T-cell (primary cell): ENCODE data around the gene GIGYF2. TPM values are rescaled to one million over a fixed set of nuclear protein-coding genes. Genes with fewer than 3 reads are reported as not detected.

Experiments used
- ATAC-seq, 4 experiments: fragments of 200-7000 bp in 3 of 4; fragments of 150-1000 bp in 1 of 4; cut with Tn5 transposase; replicated peaks in 1 of 4; 1 replicate in 3 of 4; 2 replicates in 1 of 4; pipeline ENCODE4 v1.10.0; 2021; ENCODE audit warnings: moderate library complexity in 3 of 4, mild to moderate bottlenecking in 2 of 4, moderate number of reproducible peaks in 1 of 4
- CTCF ChIA-PET, 2 donors: fragments of 300-600 bp; sonication (Branson Sonifier 250); formaldehyde crosslinking; loops; one replicate each; lab custom pipeline; 2022; ENCODE audit warnings: antibody characterized with exemption in 2 of 2; lab: Charles Lee
- POLR2A ChIA-PET, 2 donors: fragments of 300-600 bp; sonication (Branson Sonifier 250); formaldehyde crosslinking; loops; one replicate each; lab custom pipeline; 2022; ENCODE audit warnings: antibody characterized with exemption in 2 of 2; lab: Charles Lee
- DNase-seq, 35 experiments: peaks; one replicate each; pipeline versions ENCODE4 v3.0.0 to v3.0.0-alpha.2; 2013 to 2023
- H3K27ac ChIP-seq: one replicate; pipeline ENCODE4 v1.5.1; 2013; ENCODE audit warnings: low read length
- H3K27me3 ChIP-seq, 2 experiments: replicated peaks in 1 of 2; 1 replicate in 1 of 2; 2 replicates in 1 of 2; pipeline versions ENCODE4 v1.6.1 to v1.7.0; 2013; ENCODE audit warnings: low read length in 1 of 2, mixed read lengths in 1 of 2; ENCODE audit not compliant: control insufficient read depth in 2 of 2, insufficient read depth in 2 of 2; ENCODE audit errors: extremely low read depth in 1 of 2
- H3K36me3 ChIP-seq, 2 donors: 1 replicate in 1 of 2; 2 replicates in 1 of 2; pipeline versions ENCODE4 v1.6.1 to v1.7.0; 2013; ENCODE audit warnings: low read length in 1 of 2; ENCODE audit not compliant: control insufficient read depth in 2 of 2, insufficient read depth in 1 of 2; ENCODE audit errors: extremely low read depth in 1 of 2
- H3K4me1 ChIP-seq, 2 experiments: 1 replicate in 1 of 2; 2 replicates in 1 of 2; pipeline versions ENCODE4 v1.6.1 to v1.7.0; 2013; ENCODE audit warnings: low read length in 2 of 2, mixed read lengths in 1 of 2; ENCODE audit not compliant: insufficient read depth in 2 of 2, control insufficient read depth in 1 of 2; ENCODE audit errors: extremely low read depth in 1 of 2
- H3K4me3 ChIP-seq, 2 donors: 1 replicate in 1 of 2; 2 replicates in 1 of 2; pipeline versions ENCODE4 v1.5.1 to v1.7.0; 2013; ENCODE audit warnings: mild to moderate bottlenecking in 2 of 2, low read length in 1 of 2, moderate library complexity in 1 of 2; ENCODE audit not compliant: control insufficient read depth in 1 of 2; ENCODE audit errors: extremely low read depth in 1 of 2
- H3K9me3 ChIP-seq: 2 replicates; pipeline ENCODE4 v1.7.0; 2013
- H3K27ac Mint-ChIP-seq, 2 donors: one replicate each; pipeline ENCODE4 v1.8.0; 2020 to 2021; ENCODE audit warnings: mild to moderate bottlenecking in 2 of 2, mixed read lengths in 2 of 2
- H3K27me3 Mint-ChIP-seq, 2 donors: one replicate each; pipeline ENCODE4 v1.8.0; 2021 to 2022; ENCODE audit warnings: mixed read lengths in 2 of 2
- H3K36me3 Mint-ChIP-seq: one replicate; pipeline ENCODE4 v1.8.0; 2021; ENCODE audit warnings: mixed read lengths
- H3K4me1 Mint-ChIP-seq, 3 donors: one replicate each; pipeline ENCODE4 v1.8.0; 2020 to 2022; ENCODE audit warnings: mixed read lengths in 3 of 3, mild to moderate bottlenecking in 1 of 3
- H3K4me3 Mint-ChIP-seq, 3 donors: one replicate each; pipeline ENCODE4 v1.8.0; 2020 to 2022; ENCODE audit warnings: mild to moderate bottlenecking in 3 of 3, mixed read lengths in 3 of 3, moderate library complexity in 3 of 3
- H3K9me3 Mint-ChIP-seq, 3 donors: one replicate each; pipeline ENCODE4 v1.8.0; 2020 to 2022; ENCODE audit warnings: mixed read lengths in 3 of 3
- WGBS: methylation state at CpG from one replicate; pipeline ENCODE4 v1.1.5; 2013; ENCODE audit warnings: missing lambda C conversion rate; ENCODE audit not compliant: insufficient coverage; 5-methylcytosine and 5-hydroxymethylcytosine counted together
- total RNA-seq, 35 experiments: library from RNA in 6 of 35; stranded (reverse) in 6 of 35; fragments of 120-200 nt in 1 of 35; gene quantifications; one replicate each; pipeline versions ENCODE4 v1.2.1 to v1.2.4 and lab custom pipeline; 2013 to 2026

Gene GIGYF2
- total RNA-seq, 5 donors from 2014 or later (not counting 1 experiment from before 2014, with no cell fraction given), result 57.8 to 76.8 (median 68.7) TPM

- ATAC-seq (no peak), DNase-seq (no peak)
- H3K4me3 ChIP-seq, result no peak overlapping the region
- ChIA-PET POLR2A (no interaction called here), CTCF (interaction anchor here in 1 of 2 donors (0.6 kb wide), 1 partner anchor 20 kb away, joined by 4 read pairs; no protein-coding TSS in a partner anchor)
- H3K27ac ChIP-seq, result no peak overlapping the region
- H3K4me1 ChIP-seq, result no peaks in the 10 kb centered on the region
- Mint-ChIP-seq H3K36me3 (peaks cover 64% of the 10 kb centered on the region), H3K27ac (no peak overlapping the region), H3K4me3 (no peak overlapping the region), H3K9me3 (no peaks in the 10 kb centered on the region), H3K27me3 (no peaks in the 10 kb centered on the region), H3K4me1 (no peaks in the 10 kb centered on the region)
- no peaks in the 10 kb centered on the region for H3K9me3 ChIP-seq
- no peaks in the 10 kb centered on the region for H3K27me3 ChIP-seq
- 92% methylated on average over 3 of the region's 3 CpGs for WGBS
- H3K36me3 ChIP-seq, result peaks cover 8 to 73% of the 10 kb centered on the region in 2 donors
Measured at GRCh38 chr2:232815569-232815968, 118.4 kb downstream of the GIGYF2 start.

- no peaks in the 10 kb centered on the region for H3K27me3 ChIP-seq
- no peak overlapping the region for H3K4me3 ChIP-seq
- CTCF ChIA-PET, result no interaction called here
- peaks cover 8 to 70% of the 10 kb centered on the region in 2 donors for H3K36me3 ChIP-seq
- ATAC-seq, result no peak
- H3K9me3 Mint-ChIP-seq, result no peaks in the 10 kb centered on the region
- DNase-seq, result no peak
- H3K27ac ChIP-seq, result no peak overlapping the region
- no peaks in the 10 kb centered on the region for H3K4me1 ChIP-seq
- no peaks in the 10 kb centered on the region for H3K27me3 Mint-ChIP-seq
- POLR2A ChIA-PET, result no interaction called here
- H3K4me3 Mint-ChIP-seq, result no peak overlapping the region
- H3K36me3 Mint-ChIP-seq, result peaks cover 65% of the 10 kb centered on the region
- H3K4me1 Mint-ChIP-seq, result no peaks in the 10 kb centered on the region
- H3K27ac Mint-ChIP-seq, result no peak overlapping the region
- no peaks in the 10 kb centered on the region for H3K9me3 ChIP-seq
- WGBS, result 98% methylated on average over 6 of the region's 10 CpGs
Measured at GRCh38 chr2:232816657-232817056, 119.5 kb downstream of the GIGYF2 start.

GRCh38 chr2:232817756-232818155 is 120.6 kb downstream of the GIGYF2 start:
- no peaks in the 10 kb centered on the region for H3K4me1 ChIP-seq
- H3K36me3 Mint-ChIP-seq, result peaks cover 68% of the 10 kb centered on the region
- ChIA-PET CTCF (no interaction called here), POLR2A (interaction anchor here in 1 of 2 donors (0.6 kb wide), 1 partner anchor 489 kb away, joined by 4 read pairs; no protein-coding TSS in a partner anchor)
- H3K4me3 ChIP-seq, result no peak overlapping the region
- H3K4me1 Mint-ChIP-seq, result no peaks in the 10 kb centered on the region
- H3K27me3 ChIP-seq, result no peaks in the 10 kb centered on the region
- no peaks in the 10 kb centered on the region for H3K9me3 ChIP-seq
- H3K9me3 Mint-ChIP-seq, result no peaks in the 10 kb centered on the region
- no peaks in the 10 kb centered on the region for H3K27me3 Mint-ChIP-seq
- ATAC-seq (no peak), DNase-seq (no peak)
- H3K27ac ChIP-seq, result no peak overlapping the region
- no peak overlapping the region for H3K4me3 Mint-ChIP-seq
- WGBS, result no CpG with 5 or more reads among the region's 3 CpGs
- H3K27ac Mint-ChIP-seq, result no peak overlapping the region
- peaks cover 8 to 64% of the 10 kb centered on the region in 2 donors for H3K36me3 ChIP-seq

- H3K27me3 Mint-ChIP-seq, result no peaks in the 10 kb centered on the region
- 100% methylated on average over 1 of the region's 3 CpGs for WGBS
- POLR2A ChIA-PET, result no interaction called here
- H3K27ac Mint-ChIP-seq, result no peak overlapping the region
- DNase-seq (no peak), ATAC-seq (no peak)
- no peak overlapping the region for H3K4me3 Mint-ChIP-seq
- H3K9me3 Mint-ChIP-seq, result peaks cover 0 to 3% (median 0%) of the 10 kb centered on the region in 3 donors
- Histone ChIP-seq H3K36me3 (peaks cover 2 to 69% of the 10 kb centered on the region in 2 donors), H3K27ac (no peak overlapping the region), H3K9me3 (no peaks in the 10 kb centered on the region), H3K4me3 (no peak overlapping the region), H3K27me3 (no peaks in the 10 kb centered on the region), H3K4me1 (no peaks in the 10 kb centered on the region)
- H3K4me1 Mint-ChIP-seq, result peaks cover 9 to 17% (median 10%) of the 10 kb centered on the region in 3 donors
- CTCF ChIA-PET, result no interaction called here
- H3K36me3 Mint-ChIP-seq, result peaks cover 63% of the 10 kb centered on the region
Measured at GRCh38 chr2:232829988-232830387, 132.9 kb downstream of the GIGYF2 start.

- DNase-seq (no peak), ATAC-seq (no peak)
- no peaks in the 10 kb centered on the region for H3K9me3 Mint-ChIP-seq
- H3K36me3 ChIP-seq, result peaks cover 7 to 72% of the 10 kb centered on the region in 2 donors
- CTCF ChIA-PET, result no interaction called here
- no peak overlapping the region for H3K4me3 ChIP-seq
- H3K27me3 Mint-ChIP-seq, result no peaks in the 10 kb centered on the region
- H3K36me3 Mint-ChIP-seq, result peaks cover 58% of the 10 kb centered on the region
- peak overlapping the region in 1 of 2 donors; percentile 46 for H3K27ac Mint-ChIP-seq
- POLR2A ChIA-PET, result no interaction called here
- no peaks in the 10 kb centered on the region for H3K4me1 ChIP-seq
- H3K27ac ChIP-seq, result no peak overlapping the region
- peaks cover 7 to 14% (median 8%) of the 10 kb centered on the region in 3 donors for H3K4me1 Mint-ChIP-seq
- H3K4me3 Mint-ChIP-seq, result no peak overlapping the region
- no peaks in the 10 kb centered on the region for H3K27me3 ChIP-seq
- no peaks in the 10 kb centered on the region for H3K9me3 ChIP-seq
- WGBS, result no CpG with 5 or more reads among the region's 3 CpGs
Measured at GRCh38 chr2:232831496-232831895, 134.4 kb downstream of the GIGYF2 start.

- Mint-ChIP-seq H3K9me3 (no peaks in the 10 kb centered on the region), H3K4me3 (no peak overlapping the region), H3K27ac (peak overlapping the region in 1 of 2 donors; percentile 64), H3K27me3 (no peaks in the 10 kb centered on the region), H3K4me1 (peaks cover 19 to 27% (median 24%) of the 10 kb centered on the region in 3 donors), H3K36me3 (peaks cover 59% of the 10 kb centered on the region)
- Histone ChIP-seq H3K27me3 (no peaks in the 10 kb centered on the region), H3K4me1 (peaks cover 11 to 20% of the 10 kb centered on the region in 2 experiments), H3K9me3 (no peaks in the 10 kb centered on the region), H3K4me3 (no peak overlapping the region), H3K27ac (no peak overlapping the region), H3K36me3 (peaks cover 7 to 76% of the 10 kb centered on the region in 2 donors)
- 100% methylated on average over 1 of the region's 1 CpG for WGBS
- ChIA-PET POLR2A (interaction anchor here (0.7 kb wide), 2 partner anchors 17 to 432 kb away, joined by 5 to 7 read pairs; no protein-coding TSS in a partner anchor), CTCF (interaction anchor here in 1 of 2 donors (0.7 kb wide), 1 partner anchor 134 kb away, joined by 3 read pairs; no protein-coding TSS in a partner anchor)
- DNase-seq (no peak), ATAC-seq (no peak)
Measured at GRCh38 chr2:232833830-232834229, 136.7 kb downstream of the GIGYF2 start.
